Measurements from ENCODE around the gene MRPL39. TPM values are rescaled to one million over a fixed set of nuclear protein-coding genes. Genes with fewer than 3 reads are reported as not detected.

MRPL39 gene
- total RNA-seq, 2 donors from 2014 or later = 29.0 TPM

DNA sequence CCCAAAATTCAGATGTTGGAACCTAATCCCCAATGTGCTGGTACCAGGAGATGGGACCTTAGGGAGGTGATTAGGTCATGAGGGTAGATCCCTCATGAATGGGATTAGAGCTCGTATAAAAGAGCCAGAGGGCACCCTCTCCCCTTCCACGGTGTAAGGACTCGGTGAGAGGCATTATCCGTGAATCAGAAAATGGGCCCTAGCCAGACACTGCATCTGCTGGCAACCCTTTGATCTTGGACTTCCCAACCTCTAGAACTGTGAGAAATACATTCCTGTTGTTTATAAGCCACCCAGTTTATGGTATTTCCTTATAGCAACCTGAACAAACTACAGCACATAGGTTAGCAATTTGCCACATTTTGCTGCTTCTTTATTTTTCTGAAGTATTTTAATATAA is 17.2 kb upstream of the MRPL39 start:
- ATAC-seq (no peak), DNase-seq (no peak)
- intact Hi-C loops (cut with DNase I, micrococcal nuclease) = no loop called here

DNA sequence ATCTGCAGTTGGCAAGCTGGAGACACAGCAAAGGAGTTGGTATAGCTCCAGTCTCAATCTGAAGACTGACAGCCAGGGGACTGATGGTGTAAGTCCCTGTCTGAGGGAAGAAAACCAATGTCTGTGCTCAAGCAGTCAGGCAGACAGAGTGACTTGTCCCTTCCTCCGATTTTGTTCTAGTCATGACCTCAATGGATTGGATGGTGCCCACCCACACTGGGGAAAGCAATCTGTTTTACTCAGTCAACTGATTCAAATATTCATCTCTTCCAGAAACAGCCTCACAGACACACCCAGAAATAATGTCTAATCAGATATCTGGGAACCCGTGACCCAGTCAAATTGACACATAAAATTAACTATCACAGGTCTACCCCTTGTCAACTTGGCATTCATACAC is 11.9 kb upstream of the MRPL39 start:
- DNase-seq = no peak
- intact Hi-C loops (cut with DNase I, micrococcal nuclease) = no loop called here
- ATAC-seq = no peak

DNA sequence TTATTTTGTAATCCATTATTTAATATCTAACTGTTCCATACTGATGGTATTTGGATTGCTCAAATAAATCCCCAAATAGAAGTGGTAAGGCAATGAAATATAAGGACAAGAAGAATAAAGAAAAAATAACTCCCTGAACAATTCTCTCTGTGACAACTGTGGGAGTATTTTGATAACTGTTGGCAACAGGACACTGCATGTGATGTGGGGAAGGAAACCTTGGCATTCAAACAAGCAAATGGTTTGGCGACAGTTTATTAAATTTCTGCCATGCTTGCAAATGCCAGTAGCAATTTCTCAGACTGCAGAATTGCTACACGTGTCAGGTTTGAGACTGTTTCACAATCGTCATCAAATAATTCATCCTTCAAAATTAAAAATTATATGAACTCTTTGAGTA is 8.6 kb upstream of the MRPL39 start:
- no peak for DNase-seq
- ATAC-seq = no peak
- intact Hi-C loops (cut with DNase I, micrococcal nuclease) = no loop called here

DNA sequence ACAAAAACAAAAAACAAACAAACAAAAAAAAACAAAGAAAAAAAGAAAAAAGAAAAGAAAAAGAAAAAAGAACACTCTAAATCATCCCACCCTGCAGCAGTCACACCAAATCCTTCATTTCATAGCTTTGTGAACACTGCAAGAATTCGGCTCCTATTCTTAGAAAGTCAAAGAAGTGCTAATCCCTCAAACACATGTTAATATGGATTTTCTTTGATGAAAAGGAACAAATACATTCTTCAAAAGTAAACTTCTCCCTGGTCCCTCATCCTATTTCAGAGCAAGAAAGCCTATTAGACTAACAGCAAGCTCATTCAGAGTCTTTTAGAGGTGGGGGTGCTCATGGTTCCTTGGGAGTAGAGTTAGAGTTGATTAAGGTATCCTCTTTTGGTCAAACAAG is 7.2 kb upstream of the MRPL39 start:
- ATAC-seq = no peak
- DNase-seq = no peak
- intact Hi-C loops (cut with DNase I, micrococcal nuclease) = loop anchor here in 1 of 2 donors (5.0 kb wide), 1 partner anchor 93 kb away; no protein-coding TSS in a partner anchor

DNA sequence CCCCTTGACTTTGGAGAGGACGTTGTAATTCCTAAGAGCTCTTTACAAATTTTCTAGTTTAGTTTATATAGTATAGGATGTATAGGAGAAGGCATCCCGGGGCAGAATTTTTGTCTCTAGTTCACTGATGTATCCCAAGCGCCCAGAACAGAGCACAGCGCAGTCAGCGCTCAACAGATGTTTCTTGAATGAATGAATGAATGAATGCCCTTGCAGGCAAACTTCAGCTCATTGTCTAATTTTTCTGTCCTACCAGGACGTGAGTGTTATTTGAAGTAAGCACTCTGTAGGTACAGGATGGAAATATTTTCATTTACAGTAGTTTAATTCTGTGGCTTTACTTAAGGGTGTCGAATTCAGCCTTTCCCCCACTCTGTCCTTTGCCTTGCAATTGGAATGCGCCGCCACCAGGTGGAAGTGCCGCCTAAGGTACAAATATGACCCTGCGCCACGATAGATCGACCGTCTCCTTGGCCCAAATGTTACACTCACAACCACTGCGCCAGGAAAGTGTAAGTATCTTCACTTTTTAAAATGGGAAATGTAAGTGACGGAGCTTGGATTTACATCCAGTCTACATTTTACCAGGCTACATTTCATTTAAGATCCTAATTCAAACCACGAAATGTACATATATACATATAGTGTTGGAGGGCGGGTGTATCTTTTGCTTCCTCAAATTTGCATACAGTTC is 910 bp upstream of the MRPL39 start:
- intact Hi-C loops (cut with DNase I, micrococcal nuclease) = no loop called here
- DNase-seq = peak; percentile 69 to 83
- peak; percentile 89 for ATAC-seq

DNA sequence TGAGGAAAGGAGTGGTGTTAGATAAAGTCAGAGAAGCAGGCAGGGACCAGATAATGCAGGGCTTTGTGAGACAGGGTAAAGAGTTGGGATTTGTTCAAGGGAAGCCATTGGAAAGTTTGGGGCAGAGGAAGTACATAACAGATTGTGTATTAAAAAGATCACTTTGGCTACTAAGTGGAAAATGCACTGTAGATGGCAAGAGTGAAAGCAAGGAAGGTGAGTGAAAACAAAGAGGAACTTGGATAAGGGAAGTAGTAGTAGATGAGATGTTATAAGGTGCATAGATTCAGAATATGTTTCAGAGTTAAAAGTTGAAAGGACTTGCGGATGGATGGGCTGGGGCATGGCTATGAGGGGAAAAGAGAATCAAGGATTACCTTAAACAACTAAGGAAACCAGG is 17.4 kb downstream of the MRPL39 start:
- DNase-seq (no peak), ATAC-seq (no peak)
- intact Hi-C loops (cut with DNase I, micrococcal nuclease) = no loop called here

DNA sequence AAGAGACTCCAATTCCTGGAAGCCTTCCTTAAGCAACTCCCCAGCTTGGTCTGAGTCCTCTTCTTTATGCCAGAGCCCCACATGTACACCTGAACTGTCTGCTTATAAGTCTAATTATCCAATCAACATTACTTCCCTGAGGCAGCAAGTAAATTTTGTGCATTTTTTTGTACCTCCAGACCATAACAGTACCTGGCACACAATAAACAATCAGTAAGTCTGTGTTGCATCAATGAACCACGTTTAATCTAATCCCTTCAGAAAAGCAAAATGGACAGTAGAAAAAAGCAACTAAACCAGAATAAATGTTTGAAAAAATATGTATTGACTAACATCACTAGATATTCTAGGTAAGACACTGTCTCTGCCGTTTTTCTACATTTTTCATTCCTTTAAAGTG is 20.5 kb downstream of the MRPL39 start:
- intact Hi-C loops (cut with DNase I, micrococcal nuclease) = no loop called here
- no peak for DNase-seq
- ATAC-seq = no peak

DNA sequence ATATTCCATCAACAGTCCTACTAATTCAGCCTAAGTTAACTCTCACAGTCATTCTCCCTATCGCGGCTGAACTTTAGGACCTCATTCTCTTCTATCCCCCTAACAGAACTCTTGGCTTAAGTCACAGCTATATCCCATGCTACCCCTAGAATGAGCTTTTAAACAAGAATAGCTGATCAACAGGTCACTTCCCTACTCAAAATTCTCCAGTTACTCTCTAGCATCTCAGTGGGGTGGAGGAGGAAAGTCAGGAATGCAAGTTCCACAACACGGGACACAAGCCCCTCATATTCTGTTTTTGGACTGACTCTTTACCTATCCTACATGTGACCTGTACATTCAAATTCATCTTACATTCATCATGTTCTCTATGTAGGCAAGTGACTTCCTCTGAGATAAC is 21.0 kb downstream of the MRPL39 start:
- ATAC-seq (no peak), DNase-seq (no peak)
- intact Hi-C loops (cut with DNase I, micrococcal nuclease) = no loop called here

DNA sequence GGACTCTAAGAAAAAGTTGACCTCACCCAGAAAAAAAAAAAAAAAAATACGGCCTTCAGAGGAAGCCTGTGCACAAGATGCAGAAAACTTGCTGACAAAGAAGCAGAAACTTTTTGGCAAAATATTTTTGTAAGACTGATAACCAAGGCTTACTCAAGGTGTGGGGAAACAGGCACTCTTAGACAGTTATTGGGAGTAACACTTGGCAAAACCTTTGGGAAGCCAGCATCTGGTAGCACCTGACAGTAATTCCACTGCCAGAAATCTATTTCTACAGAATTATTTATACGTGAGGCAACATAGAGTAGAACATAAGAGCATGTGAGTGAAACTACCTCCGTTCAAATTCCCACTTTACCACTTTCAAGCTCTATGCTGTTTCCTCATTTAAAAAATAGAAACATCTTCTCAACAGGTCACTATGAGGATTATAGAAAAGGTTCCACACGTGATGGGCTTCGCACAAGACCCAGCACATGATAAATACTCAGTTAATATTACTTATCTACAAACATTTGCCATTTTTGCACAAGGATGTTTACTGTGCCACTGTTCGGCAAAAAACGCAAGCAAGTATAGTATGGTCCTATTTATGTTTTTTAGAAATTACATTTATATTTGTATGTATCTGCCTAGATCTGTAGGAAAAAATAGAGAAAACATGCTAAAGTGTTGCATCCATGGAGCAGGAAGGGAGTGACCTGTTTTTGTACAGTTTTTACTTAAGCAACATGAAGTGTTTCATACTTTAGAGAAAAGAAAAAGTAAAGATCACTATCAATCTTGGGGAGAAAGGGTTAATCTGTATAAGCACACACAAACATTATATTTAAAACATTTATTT is 22.2 kb downstream of the MRPL39 start:
- no peak for ATAC-seq
- DNase-seq = no peak
- intact Hi-C loops (cut with DNase I, micrococcal nuclease) = no loop called here

DNA sequence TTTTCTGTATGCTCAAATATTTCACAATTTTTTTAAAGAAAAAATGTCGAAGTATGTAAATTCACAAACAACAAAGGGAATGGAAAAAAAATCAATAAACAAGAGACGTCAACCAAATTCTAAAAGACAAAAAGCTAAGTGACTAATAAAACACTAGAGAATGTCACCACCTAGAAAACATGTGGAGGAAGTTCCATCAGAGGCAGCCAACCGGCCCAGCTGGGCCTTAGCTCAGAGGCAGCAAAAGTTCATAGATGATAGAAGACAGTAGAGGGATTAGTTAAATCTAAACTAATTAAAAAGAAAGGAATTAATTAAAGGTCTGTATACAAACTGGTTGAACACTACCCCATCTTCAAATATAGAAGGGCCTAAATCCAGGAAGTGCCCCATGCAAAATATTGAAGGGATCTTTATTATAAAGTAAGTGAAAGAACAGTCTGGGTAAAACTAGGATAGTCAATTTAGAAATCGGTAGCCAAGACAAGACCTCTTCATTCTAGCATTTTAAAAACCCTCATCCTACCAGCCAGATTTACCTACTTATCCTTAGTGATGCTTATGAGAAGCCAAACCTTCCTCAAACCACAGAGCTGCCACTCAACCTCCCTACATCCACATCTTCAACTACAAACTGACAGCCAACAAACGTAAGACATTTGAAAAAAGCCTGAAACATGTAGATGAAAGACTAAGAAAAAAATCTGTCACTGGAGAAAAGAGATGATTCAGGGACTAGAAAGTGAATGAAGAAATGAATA is 23.7 kb downstream of the MRPL39 start:
- intact Hi-C loops (cut with DNase I, micrococcal nuclease) = no loop called here
- ATAC-seq (no peak), DNase-seq (no peak)

DNA sequence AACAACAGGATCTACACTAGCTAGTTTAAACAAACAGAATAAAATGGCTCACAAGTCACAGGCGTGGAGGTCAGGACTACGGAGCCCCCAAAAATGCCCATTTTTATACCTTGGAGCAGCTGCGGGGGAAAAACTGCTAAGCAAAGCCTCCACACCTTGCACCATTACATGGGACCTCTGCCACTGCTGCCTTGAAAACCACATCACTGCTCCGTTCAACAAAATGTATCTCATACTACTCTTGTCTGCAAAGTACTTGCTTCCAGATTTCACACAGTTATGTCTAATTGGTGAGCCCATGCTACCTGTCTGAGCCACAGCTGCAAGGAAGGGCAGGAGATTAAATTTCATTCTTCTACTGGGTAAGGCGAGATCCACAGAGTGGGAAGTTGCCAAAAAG is 24.4 kb downstream of the MRPL39 start:
- DNase-seq (no peak), ATAC-seq (no peak)
- intact Hi-C loops (cut with DNase I, micrococcal nuclease) = no loop called here

DNA sequence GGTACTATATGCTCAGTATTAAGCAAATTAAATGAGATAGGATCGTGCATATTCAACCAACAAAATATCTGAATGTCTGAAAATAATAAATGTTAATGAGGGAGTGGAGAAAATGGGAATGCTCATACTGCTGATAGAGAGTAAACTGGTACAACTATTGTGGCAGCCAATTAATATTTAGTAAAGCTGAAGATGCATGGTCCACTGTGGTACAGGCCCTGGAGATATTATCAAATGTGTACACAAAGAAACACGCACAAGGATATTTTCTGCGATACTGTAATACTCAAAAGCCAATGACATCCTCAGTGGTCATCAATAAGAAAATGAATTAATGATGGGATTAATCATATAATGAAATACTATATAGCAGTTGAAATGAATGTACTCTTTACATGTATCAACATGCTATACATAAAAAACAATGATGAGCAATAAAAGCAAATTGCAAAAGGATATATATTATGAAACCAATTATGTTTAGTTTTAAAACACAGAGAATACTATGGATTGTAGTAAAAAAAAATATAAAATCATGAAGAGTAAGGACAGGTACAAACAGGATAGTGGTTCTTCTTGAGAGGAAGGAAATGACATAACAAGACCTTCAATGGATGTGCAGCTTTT is 25.0 kb downstream of the MRPL39 start:
- ATAC-seq (no peak), DNase-seq (no peak)
- intact Hi-C loops (cut with DNase I, micrococcal nuclease) = no loop called here

DNA sequence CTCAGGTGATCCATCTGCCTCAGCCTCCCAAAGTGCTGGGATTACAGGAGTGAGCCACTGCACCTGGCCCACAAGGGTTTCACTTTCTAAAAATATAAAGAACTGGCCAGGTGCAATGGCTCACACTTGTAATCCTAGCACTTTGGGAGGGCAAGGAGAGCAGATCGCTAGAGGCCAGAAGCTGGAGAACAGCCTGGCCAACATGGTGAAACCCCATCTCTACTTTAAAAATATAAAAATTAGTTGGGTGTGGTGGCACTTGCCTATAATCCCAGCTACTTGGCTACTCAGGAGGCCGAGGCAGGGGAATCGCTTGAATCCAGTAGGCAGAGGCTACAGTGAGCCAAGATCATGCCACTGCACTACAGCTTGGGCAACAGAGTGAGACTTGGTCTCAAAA is 25.7 kb downstream of the MRPL39 start:
- no peak for ATAC-seq
- intact Hi-C loops (cut with DNase I, micrococcal nuclease) = no loop called here
- no peak for DNase-seq

DNA sequence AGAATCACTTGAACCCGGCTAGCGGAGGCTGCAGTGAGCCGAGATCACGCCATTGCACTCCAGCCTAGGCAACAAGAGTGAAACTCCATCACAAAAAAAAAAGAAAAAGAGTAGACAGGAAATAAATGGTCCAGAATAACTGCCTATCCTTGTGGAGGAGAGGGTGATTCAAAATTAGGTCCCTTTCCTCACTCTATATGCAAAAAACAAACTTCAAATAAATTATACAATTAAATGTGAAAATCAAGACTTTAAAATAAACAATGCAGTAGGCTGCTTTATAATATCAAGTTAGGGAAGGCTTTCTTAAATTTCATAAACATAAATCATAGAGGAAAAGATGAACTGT is 26.4 kb downstream of the MRPL39 start:
- no peak for DNase-seq
- ATAC-seq = no peak
- intact Hi-C loops (cut with DNase I, micrococcal nuclease) = no loop called here

DNA sequence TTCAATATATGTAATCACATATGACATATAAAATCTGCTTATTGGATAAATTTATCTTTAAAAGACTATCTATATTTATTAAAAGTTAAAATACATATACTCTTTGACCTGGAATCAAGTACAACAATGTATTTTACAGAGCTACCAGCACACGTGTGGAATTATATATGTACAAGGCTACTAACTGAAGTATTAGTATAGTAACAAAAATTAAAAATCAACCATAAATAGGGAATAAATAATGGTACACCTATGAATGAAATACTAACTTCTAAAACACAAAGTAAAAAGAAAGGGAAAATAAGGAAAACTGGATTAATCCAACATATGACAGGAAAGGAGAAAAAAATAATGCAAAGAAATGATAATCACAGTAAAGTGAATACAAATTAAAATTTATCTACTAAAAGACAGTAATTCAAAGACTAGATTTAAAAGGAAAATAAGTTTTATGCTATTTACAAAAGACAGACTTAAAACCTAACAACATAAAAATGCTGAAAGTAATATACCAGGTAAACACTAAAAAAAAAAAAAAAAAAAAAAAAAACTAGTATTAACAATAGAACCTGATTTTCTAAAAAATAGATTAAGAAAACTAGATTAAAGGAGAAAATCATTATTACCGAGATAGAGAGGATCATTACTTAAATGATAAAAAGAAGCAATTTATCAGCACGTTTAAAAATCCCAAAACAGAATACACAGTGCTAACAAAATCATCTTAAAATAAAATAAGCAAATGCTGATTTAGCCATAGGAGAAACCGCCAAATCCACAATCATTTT is 27.9 kb downstream of the MRPL39 start:
- intact Hi-C loops (cut with DNase I, micrococcal nuclease) = no loop called here
- ATAC-seq = no peak
- no peak for DNase-seq

DNA sequence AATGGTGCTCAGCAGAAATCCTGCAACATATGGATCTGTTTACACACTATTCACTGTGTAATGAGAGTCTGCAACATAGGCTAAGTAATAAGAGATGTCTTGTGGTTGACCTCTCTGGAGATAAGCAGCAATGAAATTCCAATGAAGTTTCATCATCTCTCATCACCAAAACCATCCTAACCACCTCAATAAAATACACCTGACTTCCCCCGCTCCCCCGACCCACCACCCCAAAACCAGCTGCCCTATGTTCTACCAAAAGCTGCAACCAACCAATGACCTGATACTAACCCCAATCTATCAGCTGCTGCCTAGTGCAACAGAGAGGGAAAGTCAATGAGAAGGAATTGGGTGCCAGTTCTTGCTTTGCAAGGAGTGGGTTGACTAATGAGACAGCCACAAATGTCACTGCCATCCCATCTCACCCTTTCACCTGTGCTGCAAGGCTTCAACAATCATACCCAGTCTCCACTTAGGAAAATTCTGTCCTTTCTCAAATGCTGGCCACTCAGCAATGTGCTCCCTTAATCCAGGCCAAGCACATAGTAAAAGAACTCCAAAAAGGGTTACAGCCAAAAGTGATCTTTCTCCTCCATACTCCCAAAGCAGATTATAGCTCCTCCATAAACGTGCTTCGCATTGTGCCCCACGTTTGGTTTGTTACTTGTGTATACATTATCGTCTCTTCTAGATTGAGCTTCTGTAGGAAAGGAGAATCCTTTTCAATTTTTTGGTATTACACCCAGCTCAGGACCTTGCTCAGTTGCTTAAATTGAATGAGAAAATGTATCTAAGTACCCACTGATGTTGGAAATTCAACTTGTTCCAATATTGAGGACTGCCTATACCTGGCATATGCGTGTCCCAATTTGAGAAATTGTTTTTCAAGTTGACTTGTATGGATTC is 29.0 kb downstream of the MRPL39 start:
- DNase-seq (no peak), ATAC-seq (no peak)
- intact Hi-C loops (cut with DNase I, micrococcal nuclease) = no loop called here

DNA sequence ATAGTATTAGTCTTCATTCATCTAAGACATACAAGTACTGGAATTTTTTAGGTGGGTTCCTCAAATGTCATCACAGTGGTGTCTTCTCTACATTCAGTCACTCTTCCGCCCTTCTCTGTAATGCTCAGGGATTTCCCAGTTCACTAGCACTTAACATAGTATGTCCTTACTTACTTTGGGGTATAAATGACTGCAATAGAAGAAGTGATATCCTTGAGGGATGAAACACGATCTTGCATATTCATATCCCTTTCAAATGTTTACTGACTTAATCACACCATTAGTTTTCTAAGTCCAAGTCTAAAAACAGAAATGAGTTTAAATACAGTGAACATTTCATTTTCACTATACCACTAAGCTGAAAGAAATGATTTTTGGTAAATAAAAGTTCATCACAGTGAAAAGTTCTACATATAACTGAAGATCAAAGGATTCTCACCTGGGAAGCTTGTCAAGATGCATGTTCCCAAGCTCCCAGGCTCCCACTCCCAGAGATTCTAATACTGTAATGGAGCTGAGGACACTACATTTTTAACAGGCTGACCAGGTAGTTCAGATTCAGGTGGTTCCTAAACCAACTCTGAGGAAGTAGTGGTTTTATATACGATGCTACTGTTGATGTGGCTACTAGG is 29.7 kb downstream of the MRPL39 start:
- DNase-seq (no peak), ATAC-seq (no peak)

More for the DNA sequence above, 29.7 kb downstream of the MRPL39 start:
- intact Hi-C loops (cut with DNase I, micrococcal nuclease) = no loop called here
